ENCODE data around the gene NR4A1.
"Not testable (repeated sequence)": the region's sequence is repeated elsewhere in the genome, so short reads cannot be mapped to it uniquely, and the experiment has no call there.

DNA sequence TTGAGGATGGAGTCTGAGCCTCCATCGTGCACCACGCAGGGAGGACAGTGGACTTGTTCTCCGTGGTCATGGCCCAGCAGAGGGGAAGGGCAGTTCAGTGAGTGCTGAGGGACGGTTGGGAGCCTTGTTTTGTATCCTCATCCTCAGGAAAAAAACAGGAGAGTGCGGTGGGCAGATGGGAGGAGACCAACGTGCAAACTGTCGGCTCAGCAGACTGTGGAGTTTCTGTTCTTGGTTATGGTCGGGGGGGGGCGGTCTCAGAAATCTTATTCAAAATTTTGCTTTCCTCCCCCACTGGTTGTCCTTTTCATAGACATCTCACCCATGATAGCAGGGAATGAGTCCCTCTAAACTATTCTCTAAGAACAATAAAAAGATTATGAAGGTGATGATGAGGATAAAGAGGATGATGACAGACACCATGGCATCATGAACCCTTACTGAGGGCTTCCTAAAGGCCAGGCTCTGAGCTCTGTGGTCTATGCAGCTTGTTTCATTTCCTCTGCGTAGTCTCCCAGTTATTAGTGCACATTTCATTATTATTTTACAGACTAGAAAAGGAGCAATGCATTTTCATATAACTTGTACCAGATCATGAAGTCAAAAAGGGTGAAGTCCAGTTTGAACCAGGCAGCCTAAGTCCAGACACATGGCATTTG, 53.3 kb downstream of the NR4A1 start:
- TF ChIP-seq, protein P1, sequence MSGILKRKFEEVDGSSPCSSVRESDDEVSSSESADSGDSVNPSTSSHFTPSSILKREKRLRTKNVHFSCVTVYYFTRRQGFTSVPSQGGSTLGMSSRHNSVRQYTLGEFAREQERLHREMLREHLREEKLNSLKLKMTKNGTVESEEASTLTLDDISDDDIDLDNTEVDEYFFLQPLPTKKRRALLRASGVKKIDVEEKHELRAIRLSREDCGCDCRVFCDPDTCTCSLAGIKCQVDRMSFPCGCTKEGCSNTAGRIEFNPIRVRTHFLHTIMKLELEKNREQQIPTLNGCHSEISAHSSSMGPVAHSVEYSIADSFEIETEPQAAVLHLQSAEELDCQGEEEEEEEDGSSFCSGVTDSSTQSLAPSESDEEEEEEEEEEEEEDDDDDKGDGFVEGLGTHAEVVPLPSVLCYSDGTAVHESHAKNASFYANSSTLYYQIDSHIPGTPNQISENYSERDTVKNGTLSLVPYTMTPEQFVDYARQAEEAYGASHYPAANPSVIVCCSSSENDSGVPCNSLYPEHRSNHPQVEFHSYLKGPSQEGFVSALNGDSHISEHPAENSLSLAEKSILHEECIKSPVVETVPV (CRISPR knock-in tag; IDR thresholded peaks at IDR 0.05) = not testable (repeated sequence)
- TF ChIP-seq ARNTL (CRISPR knock-in tag; IDR thresholded peaks at IDR 0.05; ENCODE audit: borderline replicate concordance, low read depth); RARB (CRISPR knock-in tag; IDR thresholded peaks at IDR 0.05); ISL1 (CRISPR knock-in tag; IDR thresholded peaks at IDR 0.05); ZNF565 (CRISPR knock-in tag; conservative IDR thresholded peaks at IDR 0.05; ENCODE audit: low read depth): not testable (repeated sequence)
